DMS79 treated with DMSO at 0.1 percent for 48 hours (cell line): ENCODE results near the gene CFD.
"Not testable (repeated sequence)": the region's sequence is repeated elsewhere in the genome, so short reads cannot be mapped to it uniquely, and the experiment has no call there.

Experiments used
- DNase-seq: peaks from one replicate; lab custom pipeline; 2025; lab: John Stamatoyannopoulos, UW

CFD gene

GRCh38 chr19:871446-872265 is 12.2 kb downstream of the CFD start:
- no peak for DNase-seq

- no peak for DNase-seq
These were observed 12.9 kb downstream of the CFD start for GRCh38 chr19:872266-872951.

GRCh38 chr19:873084-873483 is 13.6 kb downstream of the CFD start:
- DNase-seq = no peak

- DNase-seq = no peak
These were observed 14.1 kb downstream of the CFD start for GRCh38 chr19:873561-874041.

GRCh38 chr19:875265-875879 is 15.9 kb downstream of the CFD start:
- DNase-seq = no peak

GRCh38 chr19:876089-876488 is 16.6 kb downstream of the CFD start:
- DNase-seq = no peak

- DNase-seq = no peak
These were observed 17.4 kb downstream of the CFD start for GRCh38 chr19:876780-877314.

GRCh38 chr19:877992-878660 is 18.7 kb downstream of the CFD start:
- not testable (repeated sequence) for DNase-seq

- not testable (repeated sequence) for DNase-seq
These were observed 19.5 kb downstream of the CFD start for GRCh38 chr19:878751-879561.

- DNase-seq = no peak
These were observed 20.4 kb downstream of the CFD start for GRCh38 chr19:879711-880438.

GRCh38 chr19:881385-882071 is 22.1 kb downstream of the CFD start:
- DNase-seq = no peak

GRCh38 chr19:882871-883497 is 23.5 kb downstream of the CFD start:
- DNase-seq = no peak

GRCh38 chr19:883661-884211 is 24.3 kb downstream of the CFD start:
- DNase-seq = peak; percentile 84

GRCh38 chr19:884420-885211 is 25.2 kb downstream of the CFD start:
- DNase-seq = no peak

- DNase-seq = no peak
These were observed 26.2 kb downstream of the CFD start for GRCh38 chr19:885536-886224.

- DNase-seq = no peak
These were observed 27.6 kb downstream of the CFD start for GRCh38 chr19:887072-887471.

GRCh38 chr19:887599-887998 is 28.1 kb downstream of the CFD start:
- DNase-seq = no peak
